Vagina (tissue), 2 donors: ENCODE results near the gene FGD4. TPM values are rescaled to one million over a fixed set of nuclear protein-coding genes. Genes with fewer than 3 reads are reported as not detected.
A peak's percentile ranks its signal among the peaks of the same experiment; 100 is the strongest.

Source experiments
- DNase-seq, 2 donors: peaks; one replicate each; pipeline ENCODE4 v3.0.0-alpha.2; 2017; ENCODE audit errors: extremely low spot score in 2 of 2
- H3K27ac ChIP-seq: fragments of 200-600 bp; sonication (generic); one replicate; pipeline ENCODE4 v1.5.1; 2019
- H3K27me3 ChIP-seq: fragments of 200-600 bp; sonication (generic); one replicate; pipeline ENCODE4 v1.5.1; 2019
- H3K36me3 ChIP-seq, 2 donors: fragments of 200-600 bp; sonication (generic); one replicate each; pipeline ENCODE4 v1.5.1; 2017 to 2019
- H3K4me1 ChIP-seq: fragments of 200-600 bp; sonication (generic); one replicate; pipeline ENCODE4 v1.5.1; 2019
- H3K4me3 ChIP-seq, 2 donors: fragments of 200-600 bp; sonication (generic); 1 replicate in 1 of 2; 2 replicates in 1 of 2; pipeline ENCODE4 v1.5.1; 2016 to 2019
- H3K9me3 ChIP-seq: fragments of 200-600 bp; sonication (generic); one replicate; pipeline ENCODE4 v1.5.1; 2019
- CTCF ChIP-seq, 3 experiments: fragments of 450-650 bp in 2 of 3; fragments of 200-600 bp in 1 of 3; sonication (generic) in 1 of 3; IDR thresholded peaks; one replicate each; pipeline ENCODE4 v1.5.1; 2017 to 2019; ENCODE audit warnings: antibody characterized with exemption in 3 of 3, mild to moderate bottlenecking in 2 of 3, moderate library complexity in 2 of 3
- POLR2A ChIP-seq, 2 donors: fragments of 450-650 bp; IDR thresholded peaks; one replicate each; pipeline ENCODE4 v1.6.1; 2017; ENCODE audit warnings: antibody characterized with exemption in 2 of 2, mild to moderate bottlenecking in 2 of 2, moderate library complexity in 2 of 2
- POLR2AphosphoS5 ChIP-seq, 2 donors: sonication (generic); formaldehyde crosslinking; IDR thresholded peaks; one replicate each; pipeline ENCODE4 v1.9.0; 2017; ENCODE audit warnings: antibody characterized with exemption in 2 of 2, mild to moderate bottlenecking in 2 of 2, low read depth in 1 of 2; ENCODE audit not compliant: insufficient read depth in 1 of 2
- intact Hi-C: fragments of 100-400 bp; cut with DNase I; formaldehyde crosslinking; loops from one replicate; pipeline ENCODE4 v1.15.1; 2023
- total RNA-seq: library from RNA; depleted of rRNA; stranded (reverse); fragments of >200 nt; gene quantifications from one replicate; pipeline ENCODE4 v1.2.3, GENCODE V29; 2016

The FGD4 gene
- total RNA-seq, 1 donor from 2014 or later = 38.3 TPM

GRCh38 chr12:32679091-32679919, 279.9 kb downstream of the FGD4 start, which contains the start of gene DNM1L:
Gene DNM1L (plus strand): TSS chr12:32679301. CDS start chr12:32679364, 63 bp downstream.
- DNase-seq = peak in 1 of 2 donors; percentile 92
- H3K4me1 ChIP-seq = peaks cover 14% of the 10 kb centered on the region
- no peaks in the 10 kb centered on the region for H3K9me3 ChIP-seq
- intact Hi-C loops = loop anchor here (5.0 kb wide), 1 partner anchor 222 kb away; no protein-coding TSS in a partner anchor
- H3K27ac ChIP-seq = peak within 1 kb of the TSS; percentile 87
- peak within 1 kb of the TSS; percentile 73 to 89 for H3K4me3 ChIP-seq
- no peaks in the 10 kb centered on the region for H3K36me3 ChIP-seq
- TF ChIP-seq CTCF (IDR thresholded peaks at IDR 0.05) = no peak
- TF ChIP-seq POLR2AphosphoS5 (IDR thresholded peaks at IDR 0.05; ENCODE audit: insufficient read depth in 1 of 2, low read depth in 1 of 2) = peak; percentile 94
- TF ChIP-seq POLR2A (IDR thresholded peaks at IDR 0.05) = peak in 1 of 2 donors; percentile 64
- H3K27me3 ChIP-seq = no peaks in the 10 kb centered on the region

DNA sequence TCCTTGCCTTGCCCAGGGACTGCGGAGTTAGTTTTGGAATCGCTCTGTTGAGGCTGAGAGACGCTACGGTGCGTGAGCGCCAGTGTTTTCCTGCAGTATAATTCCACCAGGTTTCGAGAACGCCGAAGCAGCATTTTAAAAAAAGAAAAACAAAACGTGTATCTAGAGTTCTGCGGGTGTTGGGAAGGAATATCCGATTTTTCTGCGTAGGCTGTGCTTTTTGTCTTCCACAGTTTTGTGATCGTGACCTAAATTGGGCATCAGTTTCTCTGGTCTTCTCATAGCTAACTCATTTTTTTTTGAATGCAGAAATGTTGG, 280.5 kb downstream of the FGD4 start:
- Histone ChIP-seq H3K27me3 (no peaks in the 10 kb centered on the region), H3K27ac (peak overlapping the region; percentile 87), H3K4me3 (peak overlapping the region; percentile 73 to 89), H3K9me3 (no peaks in the 10 kb centered on the region), H3K4me1 (peaks cover 14% of the 10 kb centered on the region), H3K36me3 (no peaks in the 10 kb centered on the region)
- TF ChIP-seq CTCF (IDR thresholded peaks at IDR 0.05) (no peak), POLR2A (IDR thresholded peaks at IDR 0.05) (no peak), POLR2AphosphoS5 (IDR thresholded peaks at IDR 0.05; ENCODE audit: insufficient read depth in 1 of 2, low read depth in 1 of 2) (no peak)
- no peak for DNase-seq
- intact Hi-C loops = loop anchor here (5.0 kb wide), 1 partner anchor 223 kb away; no protein-coding TSS in a partner anchor

DNA sequence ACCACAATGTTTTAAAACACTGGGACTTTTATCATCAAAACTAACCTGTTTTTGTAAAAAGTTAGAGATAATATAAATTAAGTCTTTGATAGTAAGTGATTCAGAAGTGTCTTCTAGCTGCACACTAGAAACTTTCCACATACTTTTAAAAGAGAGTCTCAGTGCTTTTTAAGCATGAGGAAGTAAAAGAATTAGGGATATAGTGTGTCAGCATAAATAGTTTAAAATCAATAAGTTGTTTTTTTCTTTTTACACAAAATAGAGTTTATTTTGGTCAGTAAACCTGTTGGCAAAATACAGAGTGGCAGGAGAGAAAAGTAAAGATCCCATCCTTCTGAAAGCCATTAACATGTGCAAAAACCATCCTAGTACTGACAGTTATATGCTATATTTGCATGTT, 281.4 kb downstream of the FGD4 start:
- intact Hi-C loops = no loop called here
- no peaks in the 10 kb centered on the region for H3K27me3 ChIP-seq
- no peak for DNase-seq
- H3K27ac ChIP-seq = peak overlapping the region; percentile 87
- H3K36me3 ChIP-seq = no peaks in the 10 kb centered on the region
- TF ChIP-seq CTCF (IDR thresholded peaks at IDR 0.05) = no peak
- no peak for TF ChIP-seq POLR2AphosphoS5 (IDR thresholded peaks at IDR 0.05; ENCODE audit: insufficient read depth in 1 of 2, low read depth in 1 of 2)
- TF ChIP-seq POLR2A (IDR thresholded peaks at IDR 0.05) = no peak
- H3K4me1 ChIP-seq = peaks cover 14% of the 10 kb centered on the region
- no peak overlapping the region for H3K4me3 ChIP-seq
- no peaks in the 10 kb centered on the region for H3K9me3 ChIP-seq

- H3K36me3 ChIP-seq = no peaks in the 10 kb centered on the region
- H3K9me3 ChIP-seq = no peaks in the 10 kb centered on the region
- peak overlapping the region; percentile 87 for H3K27ac ChIP-seq
- peaks cover 14% of the 10 kb centered on the region for H3K4me1 ChIP-seq
- DNase-seq = no peak
- no peaks in the 10 kb centered on the region for H3K27me3 ChIP-seq
- H3K4me3 ChIP-seq = no peak overlapping the region
- no peak for TF ChIP-seq POLR2AphosphoS5 (IDR thresholded peaks at IDR 0.05; ENCODE audit: insufficient read depth in 1 of 2, low read depth in 1 of 2)
- no peak for TF ChIP-seq POLR2A (IDR thresholded peaks at IDR 0.05)
- TF ChIP-seq CTCF (IDR thresholded peaks at IDR 0.05) = no peak
- intact Hi-C loops = no loop called here
Observed at GRCh38 chr12:32681272-32681671, 281.9 kb downstream of the FGD4 start.

DNA sequence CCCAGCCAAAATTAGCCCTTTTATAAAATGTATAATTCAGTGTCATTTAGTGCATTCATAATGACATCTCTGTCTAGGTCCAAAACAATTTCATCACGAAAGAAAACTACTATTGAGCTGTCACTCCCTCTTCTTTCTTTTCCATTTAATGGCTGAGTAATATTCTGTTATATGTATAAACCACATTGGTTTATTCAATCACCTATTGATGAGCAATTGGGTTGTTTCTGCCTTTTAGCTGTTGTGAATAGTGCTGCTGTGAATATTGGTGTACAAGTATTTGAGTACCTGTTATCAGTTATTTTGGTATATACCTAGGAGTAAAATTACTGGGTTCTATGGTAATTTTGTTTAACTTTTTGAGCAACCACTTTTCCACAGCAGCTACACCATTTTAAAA, 287.0 kb downstream of the FGD4 start:
- no peak for DNase-seq
- TF ChIP-seq CTCF (IDR thresholded peaks at IDR 0.05) (no peak), POLR2AphosphoS5 (IDR thresholded peaks at IDR 0.05; ENCODE audit: insufficient read depth in 1 of 2, low read depth in 1 of 2) (no peak), POLR2A (IDR thresholded peaks at IDR 0.05) (no peak)
- H3K4me3 ChIP-seq = no peak overlapping the region
- H3K36me3 ChIP-seq = no peaks in the 10 kb centered on the region
- H3K4me1 ChIP-seq = peaks cover 1% of the 10 kb centered on the region
- no peaks in the 10 kb centered on the region for H3K27me3 ChIP-seq
- H3K9me3 ChIP-seq = no peaks in the 10 kb centered on the region
- no peak overlapping the region for H3K27ac ChIP-seq
- intact Hi-C loops = no loop called here
